ENCODE results near the gene CUL7. TPM values are rescaled to one million over a fixed set of nuclear protein-coding genes. Genes with fewer than 3 reads are reported as not detected.

CUL7 gene
- 25.7 and 32.2 TPM in 2 replicates for polyA plus RNA-seq
- 28.1 and 32.4 TPM in 2 replicates for polyA minus RNA-seq

DNA sequence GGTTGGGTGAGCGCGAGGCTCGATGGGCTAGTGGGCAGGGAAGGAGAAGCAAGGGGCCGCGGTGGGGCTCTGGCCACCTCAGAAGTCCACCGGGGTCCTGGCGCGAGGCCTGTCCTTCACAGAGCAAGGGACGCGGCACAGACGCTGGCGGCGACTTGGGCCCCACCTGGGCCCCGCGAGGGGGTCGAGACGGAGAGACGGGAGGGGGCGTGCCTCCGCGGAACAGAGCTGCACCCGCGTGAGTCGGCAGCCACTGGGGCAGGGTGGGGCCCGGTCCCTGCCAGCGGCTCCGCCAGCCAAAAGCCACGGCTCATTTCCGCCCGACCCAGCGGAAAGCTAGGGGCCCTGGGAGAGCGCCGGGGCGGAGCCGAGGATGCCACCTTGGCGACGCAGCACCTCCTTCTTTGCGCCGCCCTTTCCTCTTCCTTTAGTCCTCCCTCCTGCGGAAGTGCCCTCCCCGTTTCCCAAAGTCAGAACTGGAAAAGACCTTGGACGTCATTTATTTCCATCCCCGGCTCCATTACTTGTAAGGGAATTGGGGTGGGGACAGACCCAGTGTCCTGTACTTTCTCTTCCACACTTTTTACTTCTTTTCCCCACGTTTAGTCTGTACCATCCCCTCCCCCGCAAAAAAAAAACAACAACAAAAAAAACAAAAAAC lies at the start of gene CUL7:
TSS of gene CUL7 (minus strand) at position 307 of the 661 bp plus-strand sequence. CDS start 1,063 bp downstream, outside the sequence.
- peak within 1 kb of the TSS; percentile 72 for H3K27ac ChIP-seq (ENCODE audit: low read length)
- H3K79me2 ChIP-seq (replicated peaks; ENCODE audit: insufficient read depth, low read length): peaks cover 5% of the 10 kb centered on the region

DNA sequence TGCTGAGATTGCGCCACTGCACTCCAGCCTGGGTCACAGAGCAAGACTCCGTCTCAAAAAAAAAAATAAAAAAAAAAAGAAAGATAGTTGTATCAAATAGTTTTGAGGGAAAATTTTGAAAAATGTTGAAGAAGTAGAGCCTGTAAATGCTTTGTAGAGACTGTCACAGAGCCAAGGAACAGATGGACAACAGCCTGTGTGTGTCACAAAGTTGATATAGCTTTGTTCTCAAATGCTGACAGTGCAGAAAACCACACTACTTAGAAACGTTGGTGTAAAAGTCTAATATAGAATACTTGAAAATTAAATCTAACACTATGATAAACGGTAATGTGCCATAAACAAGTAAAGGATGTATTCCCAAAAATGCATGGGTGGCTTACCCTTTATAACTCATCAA lies 47.8 kb upstream of the CUL7 start:
- peaks cover 5% of the 10 kb centered on the region for H3K79me2 ChIP-seq (replicated peaks; ENCODE audit: insufficient read depth, low read length)
- no peak overlapping the region for H3K4me2 ChIP-seq (ENCODE audit: low read length)
- H3K36me3 ChIP-seq (ENCODE audit: insufficient read depth, low read length): no peaks in the 10 kb centered on the region
- no peaks in the 10 kb centered on the region for H4K20me1 ChIP-seq (ENCODE audit: insufficient read depth)
- no peaks in the 10 kb centered on the region for H3K27me3 ChIP-seq (ENCODE audit: insufficient read depth, low read depth, low read length)
- TF ChIP-seq, protein P1, sequence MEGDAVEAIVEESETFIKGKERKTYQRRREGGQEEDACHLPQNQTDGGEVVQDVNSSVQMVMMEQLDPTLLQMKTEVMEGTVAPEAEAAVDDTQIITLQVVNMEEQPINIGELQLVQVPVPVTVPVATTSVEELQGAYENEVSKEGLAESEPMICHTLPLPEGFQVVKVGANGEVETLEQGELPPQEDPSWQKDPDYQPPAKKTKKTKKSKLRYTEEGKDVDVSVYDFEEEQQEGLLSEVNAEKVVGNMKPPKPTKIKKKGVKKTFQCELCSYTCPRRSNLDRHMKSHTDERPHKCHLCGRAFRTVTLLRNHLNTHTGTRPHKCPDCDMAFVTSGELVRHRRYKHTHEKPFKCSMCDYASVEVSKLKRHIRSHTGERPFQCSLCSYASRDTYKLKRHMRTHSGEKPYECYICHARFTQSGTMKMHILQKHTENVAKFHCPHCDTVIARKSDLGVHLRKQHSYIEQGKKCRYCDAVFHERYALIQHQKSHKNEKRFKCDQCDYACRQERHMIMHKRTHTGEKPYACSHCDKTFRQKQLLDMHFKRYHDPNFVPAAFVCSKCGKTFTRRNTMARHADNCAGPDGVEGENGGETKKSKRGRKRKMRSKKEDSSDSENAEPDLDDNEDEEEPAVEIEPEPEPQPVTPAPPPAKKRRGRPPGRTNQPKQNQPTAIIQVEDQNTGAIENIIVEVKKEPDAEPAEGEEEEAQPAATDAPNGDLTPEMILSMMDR (IDR thresholded peaks at IDR 0.05; ENCODE audit: poor library complexity, severe bottlenecking): no peak
- no peak for TF ChIP-seq POLR2AphosphoS5 (IDR thresholded peaks at IDR 0.05)
- TF ChIP-seq EP300 (conservative IDR thresholded peaks at IDR 0.05; ENCODE audit: poor library complexity, severe bottlenecking): no peak
- no peak for TF ChIP-seq SMC3 (conservative IDR thresholded peaks at IDR 0.05; ENCODE audit: poor library complexity)
- no peak for TF ChIP-seq EZH2 (IDR thresholded peaks at IDR 0.05; ENCODE audit: borderline replicate concordance, insufficient read depth, low read length, poor library complexity, severe bottlenecking)
- TF ChIP-seq MXI1 (conservative IDR thresholded peaks at IDR 0.05; ENCODE audit: poor library complexity, severe bottlenecking): no peak
- TF ChIP-seq RAD21 (conservative IDR thresholded peaks at IDR 0.05): no peak
- TF ChIP-seq, protein P2, sequence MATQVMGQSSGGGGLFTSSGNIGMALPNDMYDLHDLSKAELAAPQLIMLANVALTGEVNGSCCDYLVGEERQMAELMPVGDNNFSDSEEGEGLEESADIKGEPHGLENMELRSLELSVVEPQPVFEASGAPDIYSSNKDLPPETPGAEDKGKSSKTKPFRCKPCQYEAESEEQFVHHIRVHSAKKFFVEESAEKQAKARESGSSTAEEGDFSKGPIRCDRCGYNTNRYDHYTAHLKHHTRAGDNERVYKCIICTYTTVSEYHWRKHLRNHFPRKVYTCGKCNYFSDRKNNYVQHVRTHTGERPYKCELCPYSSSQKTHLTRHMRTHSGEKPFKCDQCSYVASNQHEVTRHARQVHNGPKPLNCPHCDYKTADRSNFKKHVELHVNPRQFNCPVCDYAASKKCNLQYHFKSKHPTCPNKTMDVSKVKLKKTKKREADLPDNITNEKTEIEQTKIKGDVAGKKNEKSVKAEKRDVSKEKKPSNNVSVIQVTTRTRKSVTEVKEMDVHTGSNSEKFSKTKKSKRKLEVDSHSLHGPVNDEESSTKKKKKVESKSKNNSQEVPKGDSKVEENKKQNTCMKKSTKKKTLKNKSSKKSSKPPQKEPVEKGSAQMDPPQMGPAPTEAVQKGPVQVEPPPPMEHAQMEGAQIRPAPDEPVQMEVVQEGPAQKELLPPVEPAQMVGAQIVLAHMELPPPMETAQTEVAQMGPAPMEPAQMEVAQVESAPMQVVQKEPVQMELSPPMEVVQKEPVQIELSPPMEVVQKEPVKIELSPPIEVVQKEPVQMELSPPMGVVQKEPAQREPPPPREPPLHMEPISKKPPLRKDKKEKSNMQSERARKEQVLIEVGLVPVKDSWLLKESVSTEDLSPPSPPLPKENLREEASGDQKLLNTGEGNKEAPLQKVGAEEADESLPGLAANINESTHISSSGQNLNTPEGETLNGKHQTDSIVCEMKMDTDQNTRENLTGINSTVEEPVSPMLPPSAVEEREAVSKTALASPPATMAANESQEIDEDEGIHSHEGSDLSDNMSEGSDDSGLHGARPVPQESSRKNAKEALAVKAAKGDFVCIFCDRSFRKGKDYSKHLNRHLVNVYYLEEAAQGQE (IDR thresholded peaks at IDR 0.05; ENCODE audit: borderline replicate concordance): no peak
- TF ChIP-seq TAF1 (IDR thresholded peaks at IDR 0.05; ENCODE audit: low read depth): no peak
- no peak overlapping the region for H2AFZ ChIP-seq (ENCODE audit: low read depth, low read length)
- H3K27ac ChIP-seq (ENCODE audit: low read length): no peak overlapping the region
- no peaks in the 10 kb centered on the region for H3F3A ChIP-seq (ENCODE audit: insufficient read depth, low read length, poor library complexity, severe bottlenecking)
- H3K9me2 ChIP-seq (ENCODE audit: insufficient read depth, low read length): no peaks in the 10 kb centered on the region
- no peak overlapping the region for H3K4me3 ChIP-seq (ENCODE audit: low read length)
- H3K9me3 ChIP-seq (ENCODE audit: low read length): no peaks in the 10 kb centered on the region
- H3K9ac ChIP-seq (ENCODE audit: low read length): no peak overlapping the region

More for the DNA sequence above, at the start of gene CUL7:
- H3K4me2 ChIP-seq (ENCODE audit: low read length): peak within 1 kb of the TSS; percentile 77
- H3K27me3 ChIP-seq (ENCODE audit: insufficient read depth, low read depth, low read length): no peaks in the 10 kb centered on the region
- no peaks in the 10 kb centered on the region for H3F3A ChIP-seq (ENCODE audit: insufficient read depth, low read length, poor library complexity, severe bottlenecking)
- peak within 1 kb of the TSS; percentile 76 for H3K4me3 ChIP-seq (ENCODE audit: low read length)
- H4K20me1 ChIP-seq (ENCODE audit: insufficient read depth): no peaks in the 10 kb centered on the region
- H3K9me2 ChIP-seq (ENCODE audit: insufficient read depth, low read length): no peaks in the 10 kb centered on the region
- H3K9ac ChIP-seq (ENCODE audit: low read length): peak within 1 kb of the TSS; percentile 88
- H3K9me3 ChIP-seq (ENCODE audit: low read length): no peaks in the 10 kb centered on the region
- peak within 1 kb of the TSS; percentile 23 for H2AFZ ChIP-seq (ENCODE audit: low read depth, low read length)
- H3K36me3 ChIP-seq (ENCODE audit: insufficient read depth, low read length): no peaks in the 10 kb centered on the region
- TF ChIP-seq EZH2 (IDR thresholded peaks at IDR 0.05; ENCODE audit: borderline replicate concordance, insufficient read depth, low read length, poor library complexity, severe bottlenecking) (no peak), TAF1 (IDR thresholded peaks at IDR 0.05; ENCODE audit: low read depth) (peak; percentile 28), SMC3 (conservative IDR thresholded peaks at IDR 0.05; ENCODE audit: poor library complexity) (peak; percentile 52), POLR2AphosphoS5 (IDR thresholded peaks at IDR 0.05) (peak; percentile 84), MXI1 (conservative IDR thresholded peaks at IDR 0.05; ENCODE audit: poor library complexity, severe bottlenecking) (peak; percentile 40), RAD21 (conservative IDR thresholded peaks at IDR 0.05) (peak; percentile 31)
- TF ChIP-seq, protein P2 (IDR thresholded peaks at IDR 0.05; ENCODE audit: borderline replicate concordance): no peak
- TF ChIP-seq, protein P1 (IDR thresholded peaks at IDR 0.05; ENCODE audit: poor library complexity, severe bottlenecking): peak; percentile 24

All from neural cell (in vitro differentiated cells).